CD4-positive, alpha-beta T cell treated with Interleukin-15 for 1 hour (primary cell): ENCODE results near the gene PYGM.

Source experiments
- DNase-seq: peaks from one replicate; pipeline ENCODE4 v3.0.0-alpha.2; 2020

PYGM gene

GRCh38 chr11:64729851-64730382 is 29.9 kb downstream of the PYGM start:
- no peak for DNase-seq

DNA sequence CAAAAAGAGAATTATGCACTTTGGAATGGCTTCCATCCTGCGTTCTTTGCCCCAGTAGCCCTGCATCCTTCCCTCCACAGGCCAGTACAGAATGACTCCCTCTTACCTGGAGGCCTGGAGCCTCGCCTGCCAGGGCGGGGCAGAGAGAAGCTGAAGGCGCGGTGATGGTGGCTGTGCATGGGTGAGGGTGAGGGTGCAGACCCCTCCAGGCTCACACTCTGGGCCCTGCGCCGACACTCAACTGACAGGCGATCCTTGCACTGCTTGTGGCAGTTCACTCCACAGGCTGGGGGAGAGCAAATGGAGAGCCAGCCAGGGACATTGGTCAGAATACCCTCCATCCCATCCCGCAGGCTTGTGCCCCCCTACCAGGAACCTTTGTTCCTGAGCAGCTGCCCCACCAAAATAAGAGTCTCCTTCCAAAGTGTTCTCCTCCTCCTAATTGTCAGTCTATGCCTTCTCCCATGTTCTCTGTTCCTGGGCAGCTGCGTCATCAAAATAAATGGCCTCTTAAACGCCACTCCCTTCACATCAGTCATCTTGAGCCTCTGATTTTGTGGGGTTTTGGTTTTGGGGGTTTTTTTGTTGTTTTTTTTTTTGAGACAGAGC is 30.9 kb downstream of the PYGM start:
- DNase-seq, result no peak

GRCh38 chr11:64726867-64727530 is 32.8 kb downstream of the PYGM start:
- DNase-seq, result no peak

GRCh38 chr11:64726211-64726641 is 33.5 kb downstream of the PYGM start:
- DNase-seq, result no peak

DNA sequence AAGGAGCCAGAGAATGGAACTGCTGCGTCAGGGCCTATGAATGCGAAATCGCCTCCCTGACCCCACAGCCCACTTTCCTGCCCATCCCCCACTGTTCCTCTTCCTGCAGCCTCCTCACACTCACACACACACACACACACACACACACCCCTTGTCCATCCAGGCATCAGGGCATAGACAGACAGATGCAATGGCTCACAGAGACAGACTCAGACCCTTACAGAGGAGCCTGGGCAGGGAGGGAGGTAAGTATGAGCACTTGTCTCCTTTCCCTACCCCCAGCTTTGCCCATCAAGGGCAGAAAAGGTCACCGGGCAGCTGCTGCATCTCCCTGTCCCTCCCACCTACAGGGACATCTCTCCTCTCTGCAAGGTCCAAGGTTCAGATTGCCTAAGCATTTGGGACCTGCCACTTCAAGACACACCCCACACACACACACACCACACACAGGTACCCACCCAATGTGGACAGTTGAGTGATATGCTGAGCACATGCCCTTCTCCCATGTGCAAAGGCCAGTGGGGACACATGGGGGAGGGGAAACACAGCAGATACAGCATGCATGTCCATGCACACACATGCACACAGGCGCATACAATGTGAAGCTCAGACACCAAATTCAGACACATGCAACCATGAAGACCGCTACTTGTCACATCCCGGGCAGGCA is 34.8 kb downstream of the PYGM start:
- no peak for DNase-seq

DNA sequence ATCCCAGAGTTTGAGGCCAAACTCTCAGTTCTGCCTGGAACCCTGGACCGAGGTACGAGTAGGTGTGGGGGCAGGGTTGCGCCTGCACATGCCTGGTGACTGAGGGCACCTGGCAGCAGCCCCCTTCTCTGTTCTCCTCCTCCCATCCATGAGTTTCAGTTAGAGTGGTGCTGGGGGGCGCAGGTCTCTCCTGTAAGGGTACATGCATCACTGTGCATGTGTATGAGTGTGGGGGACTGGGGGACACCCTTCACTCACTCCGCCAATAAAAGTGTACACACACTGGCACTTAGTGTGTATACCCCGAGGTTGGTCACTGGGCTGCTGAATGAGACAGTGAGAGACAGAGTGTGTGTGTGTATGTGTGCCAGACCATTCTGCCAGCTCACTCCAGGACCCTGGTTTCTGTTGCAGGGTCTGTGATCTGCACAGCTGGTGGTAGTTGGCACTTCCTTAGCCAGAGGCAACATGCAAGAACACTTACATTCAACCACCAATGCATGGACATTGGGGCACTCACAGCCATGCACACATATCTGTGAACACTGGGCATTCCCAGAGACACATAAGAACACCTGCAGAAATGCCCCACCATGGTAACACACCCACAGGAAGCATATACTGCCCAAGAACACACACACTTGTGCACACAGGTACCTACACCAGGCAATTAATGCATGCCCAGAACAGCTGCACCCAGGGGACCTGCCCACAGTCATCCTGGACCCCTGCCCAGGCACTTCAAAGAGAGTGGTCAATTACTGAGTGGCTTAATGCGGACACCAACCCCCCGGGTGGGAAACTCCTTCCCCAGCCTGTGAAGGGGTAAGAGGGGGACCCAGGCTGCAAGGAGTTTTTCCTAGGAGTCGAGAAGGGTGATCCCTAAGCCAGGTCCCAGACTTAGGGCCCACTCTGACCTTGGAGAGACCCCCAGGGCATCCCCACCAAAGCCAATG is 35.6 kb downstream of the PYGM start:
- DNase-seq, result no peak

DNA sequence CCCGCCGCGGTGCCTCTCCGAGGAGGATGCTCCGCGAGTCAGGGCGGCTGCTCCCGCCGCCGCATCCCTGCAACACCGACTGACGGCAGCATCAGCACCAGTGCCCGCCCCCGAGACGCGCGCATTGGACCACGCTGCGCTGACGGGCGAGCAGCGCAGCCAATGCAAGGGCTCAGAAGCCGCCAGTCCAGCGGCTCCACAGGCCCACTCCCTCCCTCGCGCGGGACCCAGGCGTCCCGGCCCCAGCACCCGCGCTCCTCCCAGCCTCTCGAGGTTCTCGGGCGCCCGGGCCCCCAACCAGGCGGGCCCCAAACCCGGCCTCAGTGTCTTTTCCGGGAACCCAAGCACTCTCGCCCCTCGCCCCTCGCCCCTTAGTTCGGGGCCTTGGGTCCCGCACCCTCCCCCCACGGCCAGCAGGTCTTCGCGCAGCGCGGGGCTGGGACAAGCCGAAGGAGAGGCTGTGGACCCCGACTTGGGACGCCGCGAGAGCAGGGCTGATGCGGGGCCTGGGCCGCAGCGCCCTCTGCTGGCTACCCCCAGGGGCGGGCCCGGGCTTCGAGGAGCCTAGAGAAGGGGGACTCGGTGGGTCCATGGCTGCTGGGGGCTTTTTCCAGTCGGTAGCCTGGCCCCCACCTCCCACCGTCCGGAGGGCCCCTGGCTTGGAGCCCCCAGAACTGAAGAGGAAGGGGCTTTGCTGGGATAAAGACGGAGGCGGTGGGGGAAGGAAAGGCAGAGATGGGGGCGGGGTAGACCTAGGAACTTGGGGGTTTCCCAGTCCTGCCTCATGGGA is 36.5 kb downstream of the PYGM start, which contains the start of gene NRXN2:
TSS of gene NRXN2 (minus strand) at position 81 of the 790 bp plus-strand sequence. CDS start 9,498 bp downstream, outside the sequence.
- peak; percentile 87 for DNase-seq

DNA sequence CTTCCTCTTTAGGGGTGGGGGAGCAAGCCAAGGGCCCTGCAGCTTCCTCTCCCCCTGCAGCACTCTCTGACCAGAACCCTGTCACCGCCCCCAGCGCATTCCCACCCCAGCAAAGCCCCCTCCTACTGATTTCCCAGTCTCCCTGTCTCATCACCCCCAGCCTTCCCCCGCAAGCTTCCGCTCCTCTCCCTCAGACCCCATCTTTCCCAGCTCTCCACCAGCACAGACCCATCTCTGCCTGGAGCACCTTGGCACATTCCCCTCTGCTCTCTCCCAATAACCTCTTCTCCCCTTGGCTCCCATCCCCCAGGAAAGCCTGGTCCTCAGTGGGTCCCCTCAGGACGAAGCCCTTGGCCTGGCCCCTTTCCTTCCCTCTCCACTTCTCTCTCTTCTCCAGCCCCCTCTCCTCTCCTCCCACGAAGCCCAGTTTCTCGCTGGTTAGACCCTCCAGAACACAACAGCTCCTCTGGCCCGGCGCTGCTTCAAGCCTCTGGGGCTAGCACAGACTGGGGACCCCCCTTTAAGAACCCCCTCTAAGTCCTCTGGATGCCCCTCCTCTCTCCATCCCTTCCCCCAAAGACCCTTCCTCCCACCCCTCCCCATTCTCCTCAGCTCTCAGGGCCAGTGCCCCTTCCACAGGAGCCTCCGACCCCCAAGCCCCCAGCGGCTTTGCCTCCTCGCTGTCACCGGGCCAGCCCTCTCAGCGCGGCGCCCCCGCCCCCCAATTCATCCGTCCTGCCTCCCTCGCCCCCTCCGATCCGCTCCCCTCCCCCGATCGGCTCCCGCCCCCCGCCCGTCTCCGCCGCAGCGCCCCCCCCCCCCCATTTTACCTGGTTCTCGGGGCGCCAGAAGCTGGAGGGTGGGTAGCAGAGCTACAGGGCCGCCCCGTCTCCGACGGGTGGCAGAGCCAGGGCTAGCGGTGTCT is 37.4 kb downstream of the PYGM start:
- DNase-seq, result no peak

DNA sequence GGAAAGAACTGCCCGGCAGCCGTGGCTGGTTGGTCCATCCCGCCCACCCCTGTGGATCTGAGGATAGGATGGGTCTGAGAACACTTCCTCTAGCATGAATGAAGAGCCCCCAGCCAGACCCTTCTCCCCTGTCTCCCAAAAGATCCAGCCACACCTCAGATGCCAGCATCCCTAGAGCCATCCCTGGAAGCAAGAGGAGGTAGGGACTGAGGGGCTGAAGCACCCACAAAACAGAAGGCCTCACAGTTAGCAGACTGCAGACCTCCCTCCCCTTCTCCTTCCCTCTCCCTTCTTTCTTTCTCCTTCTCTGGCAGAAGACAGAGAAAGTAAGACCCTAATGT is 38.4 kb downstream of the PYGM start:
- DNase-seq, result no peak

DNA sequence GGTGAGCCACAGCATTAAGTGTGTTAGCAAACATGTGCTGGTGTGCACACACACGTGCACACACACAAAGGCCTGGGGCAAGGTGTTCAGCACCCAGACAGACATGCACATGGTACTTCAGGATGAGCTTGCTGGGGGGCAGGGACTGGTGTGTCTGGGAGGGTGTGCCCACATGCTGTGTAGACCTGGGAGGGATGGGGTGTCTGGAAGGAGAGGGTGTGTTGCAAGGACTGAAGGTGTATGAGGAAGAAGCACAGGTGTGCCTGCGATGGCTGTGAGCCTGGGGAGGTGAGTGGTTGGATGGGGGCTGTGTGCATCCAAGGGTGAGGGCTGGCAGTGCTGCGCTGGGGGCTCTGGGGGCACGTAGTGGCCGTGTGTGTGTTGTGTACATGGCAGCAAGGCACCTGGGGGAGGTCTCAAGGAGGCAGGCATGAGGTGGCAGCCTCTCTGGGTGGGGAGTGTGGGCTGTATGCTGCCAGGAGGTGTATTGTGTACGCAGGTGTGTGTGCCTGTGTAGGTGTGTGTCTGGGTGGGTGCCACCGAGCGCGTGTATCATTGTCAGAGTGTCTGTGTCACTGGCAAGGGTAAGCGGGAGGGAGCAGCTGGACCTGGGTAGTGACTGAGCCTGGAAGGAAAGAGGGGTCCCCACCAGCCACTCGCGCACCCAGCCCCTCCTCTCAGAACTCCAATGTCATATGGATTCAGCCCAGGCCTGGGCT is 39.0 kb downstream of the PYGM start:
- DNase-seq, result no peak

DNA sequence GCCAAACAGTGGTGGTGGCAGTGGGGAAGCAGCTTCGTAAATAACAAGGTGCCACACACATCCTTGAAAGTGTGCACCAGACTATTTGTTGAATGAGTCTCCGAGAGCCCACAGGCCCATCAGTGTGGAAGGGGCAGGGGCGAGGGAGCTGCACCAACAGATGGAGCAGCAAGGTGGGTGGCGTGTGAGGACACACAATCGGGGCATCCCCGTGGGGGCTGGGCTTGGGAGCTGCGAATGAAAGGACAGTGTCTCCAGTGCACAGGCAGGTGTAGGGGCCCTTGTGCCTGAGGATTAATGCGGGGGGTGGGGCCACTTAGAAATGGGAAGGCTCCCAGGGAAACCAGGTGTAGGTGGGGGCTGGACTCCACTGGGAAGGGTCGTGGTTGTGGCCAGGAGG is 39.6 kb downstream of the PYGM start:
- DNase-seq, result no peak

GRCh38 chr11:64719406-64719805 is 40.4 kb downstream of the PYGM start:
- DNase-seq, result no peak

DNA sequence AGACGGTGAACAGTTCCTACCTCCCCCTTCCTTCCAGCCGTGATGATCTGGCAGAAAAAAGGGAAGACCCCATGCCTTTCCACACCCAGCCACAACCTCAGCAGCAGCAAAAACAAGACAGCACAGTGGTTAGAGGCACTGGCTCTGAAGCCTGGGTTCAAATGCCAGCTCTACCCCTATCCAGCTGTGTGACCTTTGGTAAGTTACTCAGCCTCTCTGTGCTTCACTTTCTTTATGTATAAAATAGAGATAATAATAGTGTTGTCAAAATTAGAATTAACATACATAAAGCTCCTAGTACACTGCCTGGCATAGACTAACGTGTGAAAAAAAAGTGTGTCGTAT is 41.0 kb downstream of the PYGM start:
- DNase-seq, result no peak

DNA sequence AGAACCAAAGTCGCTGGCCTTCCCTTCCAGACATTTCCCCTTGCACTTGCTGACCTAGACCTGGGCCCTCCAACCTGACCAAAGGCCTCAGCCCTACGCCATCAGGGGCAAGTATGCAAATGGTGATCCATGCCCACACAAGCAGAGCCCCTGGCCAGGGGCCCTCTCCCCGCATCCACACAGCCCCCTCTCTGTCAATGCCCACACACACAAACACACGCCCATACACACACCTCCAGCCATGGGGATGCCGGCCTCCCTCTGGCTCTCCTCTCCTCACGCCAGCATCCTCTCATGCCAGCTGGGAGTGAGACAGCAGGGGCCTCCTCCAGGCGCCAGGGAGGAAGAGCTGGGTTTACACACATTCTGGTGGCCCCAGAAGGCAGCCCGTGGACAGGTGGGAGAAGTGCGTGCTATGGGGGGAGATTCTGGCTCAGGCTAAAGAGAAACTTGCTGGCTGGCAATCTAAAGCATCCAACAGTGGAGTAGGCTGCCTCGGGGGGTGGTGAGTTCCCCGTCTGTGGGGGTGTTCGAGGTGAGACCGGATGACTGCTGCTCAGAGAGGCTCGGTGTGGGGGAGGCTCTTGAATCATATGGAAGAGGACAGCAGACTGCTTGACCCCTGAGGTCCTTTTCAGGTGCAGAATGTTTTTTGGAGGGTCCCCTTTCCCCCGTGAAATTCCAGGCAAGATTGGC is 41.5 kb downstream of the PYGM start:
- no peak for DNase-seq

DNA sequence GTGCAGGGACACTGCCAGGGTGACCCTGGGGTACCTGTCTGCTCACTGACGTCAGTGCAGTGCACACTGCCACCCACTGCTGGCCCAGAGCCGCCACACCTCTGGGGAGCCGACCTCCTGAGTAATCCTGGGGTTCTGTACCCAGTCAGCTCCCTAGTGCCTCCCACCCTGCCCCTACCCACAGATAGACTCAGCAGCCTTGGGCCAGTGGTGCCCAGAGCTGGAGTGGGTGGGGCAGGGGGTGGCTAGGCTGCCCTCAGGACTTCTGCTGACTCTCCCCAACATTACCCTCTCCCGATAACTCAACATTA is 42.6 kb downstream of the PYGM start:
- no peak for DNase-seq

DNA sequence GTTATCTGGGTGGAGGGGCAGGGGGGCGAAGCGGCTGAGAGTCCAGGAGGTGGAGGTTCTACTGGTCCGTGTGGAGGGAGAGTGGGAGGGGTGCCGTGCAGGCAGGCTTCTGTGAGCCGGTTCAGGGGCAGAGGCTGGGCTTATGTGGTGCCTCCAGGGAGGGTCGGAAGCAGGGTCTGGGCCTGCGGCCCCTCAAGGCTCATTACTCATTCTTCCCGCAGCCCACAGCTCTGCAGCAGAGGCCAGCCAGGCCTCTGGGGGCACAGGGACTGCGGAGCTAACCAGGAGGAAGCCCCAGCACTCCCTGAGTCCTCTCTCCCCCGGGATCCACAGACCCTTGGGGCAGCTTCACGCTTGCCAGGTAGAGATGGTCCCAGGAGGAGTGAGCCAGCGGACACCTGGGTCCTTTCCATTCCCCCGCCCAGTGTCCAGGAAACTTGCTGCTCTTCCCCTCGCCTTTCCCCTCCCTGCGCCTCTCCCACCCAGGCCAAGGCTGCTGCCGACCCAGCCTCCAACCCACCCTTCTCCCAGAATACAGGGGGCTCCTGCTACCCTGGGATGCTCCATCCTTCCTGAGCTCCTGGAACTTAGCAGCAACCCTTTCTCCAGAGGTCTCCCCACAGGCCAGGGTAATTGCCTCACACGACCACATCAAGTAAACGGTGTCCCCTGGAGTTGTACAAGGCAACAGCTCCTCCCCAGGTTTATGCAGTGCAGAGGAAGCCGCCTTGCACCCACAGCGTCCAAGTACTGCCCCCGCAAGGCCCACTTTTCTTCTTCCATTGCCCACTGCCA is 43.1 kb downstream of the PYGM start:
- DNase-seq, result no peak

- no peak for DNase-seq
Measured at GRCh38 chr11:64715756-64716472, 43.9 kb downstream of the PYGM start.

- no peak for DNase-seq
Measured at GRCh38 chr11:64715110-64715509, 44.7 kb downstream of the PYGM start.
